ENCODE measurements around the gene MTHFSD. TPM values are rescaled to one million over a fixed set of nuclear protein-coding genes. Genes with fewer than 3 reads are reported as not detected.

The MTHFSD gene
- total RNA-seq, 1 donor from 2014 or later = 16.1 TPM

DNA sequence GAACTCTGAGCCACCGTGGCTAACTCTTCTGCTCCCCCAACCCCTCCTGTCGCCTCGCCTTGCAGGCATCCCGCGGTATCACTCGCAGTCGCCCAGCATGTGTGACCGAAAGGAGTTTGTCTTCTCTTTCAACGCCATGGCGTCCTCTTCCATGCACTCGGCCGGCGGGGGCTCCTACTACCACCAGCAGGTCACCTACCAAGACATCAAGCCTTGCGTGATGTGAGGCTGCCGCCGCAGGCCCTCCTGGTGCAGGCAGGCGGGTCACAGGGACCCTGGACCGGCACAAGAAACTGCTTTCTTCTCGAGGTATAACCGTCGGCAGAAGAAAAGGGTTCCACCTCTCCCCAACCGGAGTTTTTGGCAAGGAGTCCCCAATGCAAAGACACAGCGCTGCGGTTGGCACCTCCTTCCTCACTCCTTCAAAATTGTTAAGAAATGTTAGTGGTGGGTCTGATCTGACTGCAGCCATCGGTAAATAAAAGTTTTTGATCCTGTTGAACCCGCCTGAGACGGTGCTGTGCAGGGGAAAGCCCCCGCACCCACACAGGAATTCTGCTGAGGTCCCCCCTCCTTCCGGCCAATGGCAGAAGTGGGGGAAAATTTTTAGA is 42.1 kb downstream of the MTHFSD start:
- DNase-seq = no peak

DNA sequence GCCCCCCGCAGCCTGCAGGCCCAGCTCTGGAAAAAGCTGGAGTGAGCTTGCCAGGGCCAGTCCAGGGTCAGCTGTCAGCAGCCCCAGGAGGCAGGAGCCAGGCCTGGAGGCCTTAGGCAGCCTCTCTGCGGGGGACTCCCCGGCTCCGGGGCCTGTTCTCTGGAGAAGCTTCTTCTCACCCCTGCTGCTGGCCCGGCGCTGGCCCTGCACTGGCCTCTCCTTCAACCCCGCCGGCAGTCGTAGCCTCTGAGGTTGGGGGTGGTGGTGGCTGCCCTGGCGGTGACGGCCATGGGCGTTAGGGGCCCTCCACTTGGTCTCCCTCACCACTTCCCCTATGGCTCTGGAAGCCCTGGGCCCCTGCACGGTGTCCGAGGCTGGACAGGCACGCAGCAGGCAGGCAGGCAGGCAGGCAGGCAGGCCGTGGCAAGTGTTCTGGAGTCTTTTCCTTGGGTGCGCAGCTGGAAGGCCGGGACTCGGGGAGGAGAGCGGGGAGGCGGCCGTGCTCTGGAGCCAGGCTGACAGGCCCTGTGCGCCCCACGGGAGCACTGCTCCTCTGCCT is 42.7 kb downstream of the MTHFSD start:
- no peak for DNase-seq

DNA sequence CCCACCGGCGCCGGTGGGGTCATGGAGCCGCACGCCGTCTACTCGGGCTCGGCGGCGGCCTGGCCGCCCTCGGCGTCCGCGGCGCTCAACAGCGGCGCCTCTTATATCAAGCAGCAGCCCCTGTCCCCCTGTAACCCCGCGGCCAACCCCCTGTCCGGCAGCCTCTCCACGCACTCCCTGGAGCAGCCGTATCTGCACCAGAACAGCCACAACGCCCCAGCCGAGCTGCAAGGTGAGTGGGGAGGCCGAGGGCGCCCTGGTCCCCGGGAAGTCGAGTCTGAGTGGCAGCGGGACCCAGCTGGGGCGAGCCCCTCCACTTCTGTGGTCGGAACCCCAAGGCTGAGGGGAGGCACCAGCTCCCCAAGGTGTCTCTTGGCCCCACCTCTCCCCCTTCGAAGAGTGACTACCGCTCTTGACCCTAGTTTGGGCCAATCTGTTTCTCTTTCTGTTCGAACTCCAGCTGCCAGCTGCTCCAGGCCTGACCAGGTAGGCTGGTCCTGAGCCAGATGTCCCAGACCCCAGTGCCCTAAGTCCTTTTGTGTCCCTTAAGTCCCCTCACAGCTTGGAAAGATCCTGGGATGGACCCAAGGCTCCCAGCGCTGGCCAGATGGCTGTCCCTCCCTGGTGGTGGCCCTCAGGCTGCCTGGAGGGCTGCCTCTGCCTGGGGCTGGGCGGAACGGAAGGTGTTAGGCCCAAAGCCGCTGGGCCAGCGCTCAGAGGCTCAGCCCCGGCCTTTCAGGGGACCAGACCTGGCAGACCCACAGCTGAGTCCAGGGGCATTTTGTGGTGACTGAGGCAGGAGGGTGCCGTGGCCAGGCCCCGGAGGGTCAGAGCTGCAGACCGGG is 43.5 kb downstream of the MTHFSD start:
- no peak for DNase-seq

DNA sequence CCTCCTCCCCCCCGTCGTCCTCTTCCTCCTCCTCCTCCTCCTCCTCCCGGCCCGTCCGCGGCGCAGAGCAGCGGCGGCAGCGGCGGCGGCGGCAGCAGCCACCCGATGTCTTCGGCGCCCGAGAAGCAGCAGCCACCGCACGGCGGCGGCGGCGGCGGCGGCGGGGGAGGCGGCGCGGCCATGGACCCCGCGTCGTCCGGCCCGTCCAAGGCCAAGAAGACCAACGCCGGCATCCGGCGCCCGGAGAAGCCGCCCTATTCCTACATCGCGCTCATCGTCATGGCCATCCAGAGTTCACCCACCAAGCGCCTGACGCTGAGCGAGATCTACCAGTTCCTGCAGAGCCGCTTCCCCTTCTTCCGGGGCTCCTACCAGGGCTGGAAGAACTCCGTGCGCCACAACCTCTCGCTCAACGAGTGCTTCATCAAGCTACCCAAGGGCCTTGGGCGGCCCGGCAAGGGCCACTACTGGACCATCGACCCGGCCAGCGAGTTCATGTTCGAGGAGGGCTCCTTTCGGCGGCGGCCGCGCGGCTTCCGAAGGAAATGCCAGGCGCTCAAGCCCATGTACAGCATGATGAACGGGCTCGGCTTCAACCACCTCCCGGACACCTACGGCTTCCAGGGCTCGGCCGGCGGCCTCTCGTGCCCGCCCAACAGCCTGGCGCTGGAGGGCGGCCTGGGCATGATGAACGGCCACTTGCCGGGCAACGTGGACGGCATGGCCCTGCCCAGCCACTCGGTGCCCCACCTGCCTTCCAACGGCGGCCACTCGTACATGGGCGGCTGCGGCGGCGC is 44.4 kb downstream of the MTHFSD start, which contains the start of gene FOXF1:
Gene FOXF1, plus strand, starts transcription at position 63 of the 797 bp plus-strand sequence. Its CDS starts 43 bp downstream, at position 106.
- no peak for DNase-seq

DNA sequence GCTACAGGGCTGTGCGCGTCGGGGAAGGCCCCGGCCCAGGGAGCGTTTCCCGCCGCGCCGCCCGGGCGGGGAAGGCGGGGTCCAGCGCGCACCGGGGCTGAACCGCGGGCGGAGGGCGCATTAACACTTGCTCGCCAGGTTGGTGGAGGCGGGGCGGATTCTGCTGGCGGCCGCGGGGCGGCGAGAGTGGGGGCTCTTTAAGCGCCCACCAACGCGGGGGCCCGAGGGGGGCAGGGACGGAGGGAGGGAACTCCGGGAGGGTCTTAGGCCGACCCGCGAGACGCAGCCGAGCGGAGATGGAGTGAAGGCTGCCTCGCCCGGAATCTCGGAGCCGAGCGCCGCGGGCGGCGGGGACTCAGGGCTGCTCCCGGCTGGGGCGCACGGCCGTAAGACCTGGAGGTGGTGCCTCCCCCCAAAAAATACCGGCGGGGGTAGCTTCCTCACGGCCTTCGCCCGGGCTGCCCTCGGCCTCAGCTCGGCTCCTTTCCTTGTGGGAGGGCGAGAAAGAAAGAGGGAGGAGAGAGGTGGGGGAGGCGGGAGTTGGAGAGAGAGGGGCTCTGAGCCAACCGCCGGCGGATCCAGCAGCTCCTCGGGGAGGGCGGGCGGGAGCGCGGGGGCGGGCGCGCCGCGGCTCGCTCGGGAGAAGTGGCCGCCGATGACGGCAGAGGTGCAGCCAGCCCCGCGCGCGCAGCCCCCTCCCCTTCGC is 45.1 kb downstream of the MTHFSD start:
- no peak for DNase-seq

DNA sequence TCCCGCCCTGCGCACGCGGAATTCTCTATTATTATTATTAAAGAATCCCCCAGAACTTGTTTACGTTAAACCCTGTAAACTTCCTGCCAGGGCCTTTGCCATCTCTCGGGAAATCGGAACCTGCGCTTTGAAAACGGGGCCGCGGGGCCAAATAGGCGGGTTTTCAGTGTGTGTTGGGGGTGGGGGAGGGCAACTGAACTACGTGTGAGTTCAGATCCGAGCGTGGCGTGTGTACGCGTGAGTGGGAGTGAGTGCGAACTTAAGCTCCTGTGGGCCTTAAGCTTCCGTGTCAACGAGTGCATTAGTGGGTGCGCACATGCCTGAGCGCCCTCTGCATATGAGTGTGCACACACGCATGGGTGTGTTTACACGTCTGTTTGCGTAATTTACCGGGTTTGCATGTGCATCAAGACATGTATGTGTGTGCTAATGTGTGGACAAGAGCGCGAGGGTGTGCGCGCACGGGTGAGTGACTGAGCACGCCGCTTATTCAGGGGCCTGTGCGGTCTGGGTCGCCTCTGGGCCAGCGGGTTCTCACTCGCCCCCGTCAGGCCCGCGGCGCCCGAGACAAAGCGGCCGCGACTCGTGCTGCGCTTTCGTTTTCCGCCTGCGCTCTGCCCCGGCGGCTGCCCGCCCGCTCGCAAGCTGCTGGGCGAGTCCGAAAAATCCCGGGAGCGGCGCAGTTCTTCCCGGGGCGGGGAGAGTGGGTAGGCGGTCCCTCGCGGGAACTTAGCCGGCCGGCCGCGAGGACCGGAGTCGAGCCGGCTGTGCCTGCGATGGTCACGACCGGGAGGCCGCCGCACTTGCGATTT is 45.9 kb downstream of the MTHFSD start:
- DNase-seq = no peak

DNA sequence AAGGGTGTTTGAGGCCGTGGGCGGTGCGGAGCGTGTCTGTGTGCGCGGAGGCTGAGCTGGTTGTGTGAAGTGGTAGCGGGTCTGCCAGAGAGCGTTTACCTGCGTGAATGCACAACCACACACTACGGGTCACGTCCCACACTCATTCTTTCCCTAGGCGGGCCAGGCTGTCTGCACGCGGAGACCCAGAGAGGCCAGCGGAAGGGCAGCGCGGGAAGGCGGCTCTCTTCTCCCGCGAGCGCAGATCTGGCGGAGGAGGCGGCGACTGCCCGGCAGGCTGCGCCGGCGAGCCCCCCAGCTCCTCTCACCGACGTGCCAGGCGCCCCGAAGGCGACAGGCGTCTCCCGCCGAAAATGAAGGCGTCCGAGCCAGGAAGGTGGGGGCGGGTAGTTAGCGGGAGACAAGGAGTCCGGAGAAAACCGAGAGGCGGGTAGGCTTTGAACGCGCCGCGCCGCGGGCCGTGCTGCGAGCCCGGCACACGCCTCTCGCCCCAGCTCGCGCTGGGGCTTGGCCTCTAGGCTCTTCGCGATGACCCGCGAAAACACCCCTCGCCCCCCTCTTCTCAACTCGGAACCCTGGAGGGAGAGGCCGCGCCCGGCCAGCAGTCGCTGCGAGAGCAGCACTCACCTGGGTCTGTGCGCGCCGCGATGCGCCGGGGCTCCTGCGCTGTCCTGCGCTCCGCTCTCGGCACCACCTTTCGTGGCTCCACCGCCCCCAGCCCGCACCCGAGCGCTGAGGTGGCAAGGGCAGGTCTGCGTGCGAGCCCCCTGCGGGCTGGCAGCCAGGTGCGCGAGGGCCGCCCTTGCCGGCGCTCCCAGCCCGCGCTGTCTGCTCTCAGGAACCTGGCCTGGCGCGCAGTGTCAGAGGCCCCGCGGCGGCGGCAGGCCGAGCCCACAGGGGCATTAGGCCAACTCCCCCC is 46.7 kb downstream of the MTHFSD start:
- DNase-seq = no peak

DNA sequence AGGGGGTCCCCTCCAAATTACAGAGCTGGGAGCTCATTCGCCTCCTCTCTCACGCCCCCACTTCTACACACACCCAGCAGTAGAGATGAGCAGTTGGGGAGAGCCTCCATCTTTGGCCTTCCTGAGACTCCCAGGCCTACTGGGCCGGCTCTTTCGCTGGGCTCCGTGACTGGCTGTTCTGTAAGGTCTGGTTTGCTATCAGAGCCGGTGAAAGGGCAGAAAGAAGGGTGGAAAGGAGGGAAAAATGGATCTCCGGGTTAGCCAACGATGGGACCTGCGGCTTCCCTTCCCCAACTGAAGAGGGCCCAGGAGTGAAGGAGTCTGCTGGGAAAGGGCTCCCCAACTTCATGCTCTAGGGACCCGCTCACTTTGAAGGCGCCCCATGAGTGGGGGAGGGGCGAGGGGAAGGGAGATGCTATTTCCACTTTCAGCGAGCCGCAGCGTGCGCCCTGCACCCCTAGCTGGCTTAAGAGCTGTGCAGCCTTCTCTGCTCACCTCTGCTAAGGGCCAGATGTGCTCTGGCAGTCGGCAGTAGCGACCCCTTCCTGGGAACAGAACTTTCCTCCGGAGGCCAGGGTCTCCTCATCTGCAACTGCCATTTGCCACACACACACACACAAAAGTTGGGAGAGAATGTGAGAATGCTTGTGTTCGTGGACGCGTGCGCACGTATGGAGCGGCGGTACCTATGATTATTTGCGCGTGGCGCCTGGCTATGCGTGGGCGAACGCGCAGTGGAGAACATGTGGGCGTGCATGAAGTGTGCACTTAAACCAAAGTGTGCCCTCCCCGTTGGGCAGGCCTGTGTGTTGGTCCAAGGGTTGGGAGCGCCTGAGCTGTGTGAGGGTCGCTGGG is 47.6 kb downstream of the MTHFSD start:
- DNase-seq = no peak

DNA sequence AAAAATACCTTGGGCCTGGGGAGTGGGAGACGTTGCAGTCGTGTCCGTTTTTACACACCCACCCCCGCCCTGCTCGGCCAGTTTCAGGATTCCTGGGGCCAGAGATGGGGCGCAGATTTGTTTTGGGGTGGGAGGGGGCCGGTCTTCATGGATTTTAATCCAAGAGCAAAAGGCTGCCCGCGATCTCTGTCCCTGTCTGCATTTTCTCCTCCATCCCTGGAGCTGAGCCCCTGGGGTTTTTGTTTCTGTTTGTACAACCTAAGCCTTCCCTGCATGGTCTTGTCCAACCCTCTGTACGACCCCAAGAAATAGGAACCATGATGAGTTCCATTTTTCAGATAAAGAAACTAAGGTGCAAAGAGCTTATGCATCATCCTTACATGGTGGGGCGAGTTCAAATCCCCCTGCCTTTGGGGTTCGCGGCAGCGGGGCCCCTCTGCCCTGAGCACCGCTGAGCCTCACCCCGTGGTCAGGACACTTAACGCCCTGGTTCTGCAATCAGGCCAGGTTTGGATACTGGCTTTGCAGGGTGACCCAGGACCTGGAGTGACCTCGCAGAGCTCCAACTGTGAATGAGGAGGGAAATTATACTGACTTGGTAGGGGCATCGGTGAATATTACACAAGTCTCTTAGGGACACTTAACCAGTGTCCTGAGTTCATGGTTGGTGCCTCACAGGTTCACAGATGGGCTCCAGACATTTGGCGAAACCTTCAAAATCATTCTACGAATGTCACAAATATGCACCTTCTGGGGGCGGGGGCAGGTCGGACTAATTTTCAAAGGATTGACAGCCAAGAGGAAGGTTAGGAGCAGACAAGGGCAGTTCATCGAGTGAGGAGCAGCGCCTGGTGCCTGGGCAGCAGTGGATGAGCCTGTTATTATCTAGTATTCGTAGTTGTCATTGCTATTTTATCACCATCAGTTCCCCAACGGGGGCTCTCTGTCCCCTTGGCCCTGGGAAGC is 48.9 kb downstream of the MTHFSD start:
- no peak for DNase-seq

DNA sequence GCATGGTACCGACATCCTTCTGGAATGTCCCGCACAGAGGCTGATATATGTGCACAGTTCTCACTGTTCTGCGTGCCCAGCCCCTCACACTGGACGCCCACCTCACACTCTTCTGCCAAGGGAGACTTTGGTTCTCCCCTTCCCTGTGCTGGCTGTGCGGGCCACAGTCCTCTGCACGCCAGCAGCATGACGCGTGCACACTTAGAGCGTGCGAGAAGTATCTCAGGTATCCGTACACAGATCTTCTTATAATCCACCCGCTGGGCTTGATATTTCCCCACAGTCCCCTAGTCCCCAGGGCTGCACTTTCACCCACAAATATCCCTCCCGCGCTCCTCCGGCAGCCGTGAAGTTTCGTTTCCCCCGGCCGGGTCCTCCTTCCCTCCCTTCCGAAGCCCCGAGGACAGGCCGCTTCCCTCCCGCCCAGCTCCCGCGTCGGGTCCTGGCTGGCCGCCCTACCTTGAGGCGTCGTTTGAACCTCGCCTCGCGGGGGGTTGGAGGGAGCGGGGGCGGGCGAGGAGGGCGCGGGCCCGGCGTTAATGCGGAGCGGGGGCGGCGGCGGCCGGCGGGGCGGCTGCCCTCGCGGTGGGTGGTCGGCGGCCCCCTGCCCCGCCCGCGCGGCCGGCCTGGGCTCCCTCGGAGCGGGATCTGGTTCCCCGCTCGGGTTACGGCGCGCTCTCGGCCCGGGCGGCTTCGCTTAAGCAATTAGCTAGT is 49.7 kb downstream of the MTHFSD start:
- no peak for DNase-seq

DNA sequence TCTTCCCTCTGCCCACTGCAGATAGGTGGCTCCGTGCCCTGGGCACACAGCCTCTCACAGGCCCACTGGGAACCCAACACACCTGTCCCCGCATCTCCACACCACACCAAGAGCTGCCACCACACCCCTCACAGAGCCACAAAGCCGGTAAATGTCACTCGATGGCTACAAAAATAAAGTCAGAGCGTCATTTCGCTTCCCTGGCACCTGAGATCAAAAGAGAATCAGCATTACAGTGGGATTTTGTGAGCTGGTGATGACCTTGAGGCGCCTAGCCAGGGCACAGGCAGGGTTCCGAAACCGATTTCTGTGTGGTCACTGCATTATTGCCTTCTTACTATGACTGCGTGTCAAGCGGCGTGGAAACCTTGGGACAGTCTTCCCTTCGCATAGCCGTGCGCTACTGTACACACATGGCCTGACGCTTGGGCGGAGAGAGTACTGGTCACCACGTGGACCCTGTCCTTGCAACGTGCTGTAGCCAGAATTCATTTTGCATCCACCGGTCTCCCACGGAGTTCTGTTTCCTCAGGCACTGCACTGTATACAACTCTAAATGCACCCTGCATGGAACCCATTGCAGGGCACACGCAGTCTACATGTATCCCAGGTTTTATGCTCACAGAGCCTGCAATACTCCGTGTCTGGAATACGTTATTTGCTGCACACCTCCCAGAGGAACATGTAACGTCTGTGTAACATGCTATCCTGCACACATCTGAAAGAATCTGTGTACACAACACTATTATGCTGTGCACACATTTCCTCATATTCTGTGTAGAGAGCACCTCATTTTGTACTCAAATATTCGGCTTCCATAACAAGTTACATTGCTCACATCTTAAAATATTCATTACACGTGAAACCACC is 50.5 kb downstream of the MTHFSD start:
- DNase-seq = no peak

DNA sequence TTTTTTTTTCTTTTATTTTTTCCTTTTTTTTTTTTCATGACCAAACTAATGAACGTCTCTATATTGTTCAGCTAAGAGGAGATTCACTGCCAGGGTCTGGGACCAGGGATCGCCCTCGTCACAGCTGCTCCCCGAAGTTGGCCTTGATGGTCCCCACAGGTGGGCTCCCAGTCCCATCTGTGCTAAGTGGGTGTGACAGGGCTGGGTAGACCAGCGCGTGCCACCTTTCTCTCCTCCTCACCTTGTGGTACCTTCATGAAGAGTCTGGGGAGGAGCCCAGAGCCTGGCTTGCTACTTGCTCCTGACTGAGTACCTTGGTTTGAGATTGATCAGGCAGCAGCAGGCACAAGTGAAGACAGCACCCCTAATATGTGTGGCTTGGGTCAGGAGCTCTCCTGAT is 51.2 kb downstream of the MTHFSD start:
- DNase-seq = no peak

DNA sequence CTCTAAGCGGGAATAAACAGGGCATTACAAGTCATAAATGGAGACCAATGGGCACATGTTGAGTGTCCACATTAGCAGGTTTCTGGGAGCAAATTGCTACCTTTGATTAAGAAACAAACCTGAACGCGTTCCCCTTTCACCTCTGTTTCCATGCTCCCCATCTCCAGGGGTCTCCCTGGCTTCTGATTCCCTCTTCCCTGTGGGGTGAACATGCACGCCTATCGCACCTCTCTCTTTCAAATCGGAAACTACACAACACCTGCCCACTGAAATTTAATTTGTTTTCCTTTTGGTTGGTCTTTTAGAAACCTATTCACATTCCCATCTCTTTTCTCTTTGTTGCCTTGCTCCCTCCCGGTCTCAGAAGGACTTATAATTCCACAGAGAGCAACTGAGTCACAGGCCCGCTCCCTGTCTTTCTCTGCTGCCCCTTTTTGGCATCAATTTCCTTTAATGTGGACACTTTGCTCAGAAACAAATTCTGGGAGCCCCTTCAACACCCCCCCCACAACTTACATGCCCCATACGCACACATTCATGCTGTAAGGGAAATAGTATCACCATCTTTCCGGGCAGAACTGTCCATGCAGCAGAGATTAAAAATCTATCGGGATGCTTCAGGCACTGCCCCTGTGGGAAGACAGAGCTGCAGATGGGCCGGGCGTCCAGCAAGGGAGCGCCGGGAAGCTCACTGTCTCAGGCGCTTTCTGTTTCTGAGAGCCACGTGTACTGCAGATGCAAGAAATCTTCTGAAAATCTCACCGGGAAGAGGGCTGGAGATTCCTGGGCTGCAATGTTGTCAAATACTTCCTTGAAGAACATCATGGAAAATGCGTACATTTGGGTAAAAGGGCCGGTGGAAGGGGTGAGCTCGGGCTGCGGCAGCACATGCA is 51.9 kb downstream of the MTHFSD start:
- DNase-seq = no peak

DNA sequence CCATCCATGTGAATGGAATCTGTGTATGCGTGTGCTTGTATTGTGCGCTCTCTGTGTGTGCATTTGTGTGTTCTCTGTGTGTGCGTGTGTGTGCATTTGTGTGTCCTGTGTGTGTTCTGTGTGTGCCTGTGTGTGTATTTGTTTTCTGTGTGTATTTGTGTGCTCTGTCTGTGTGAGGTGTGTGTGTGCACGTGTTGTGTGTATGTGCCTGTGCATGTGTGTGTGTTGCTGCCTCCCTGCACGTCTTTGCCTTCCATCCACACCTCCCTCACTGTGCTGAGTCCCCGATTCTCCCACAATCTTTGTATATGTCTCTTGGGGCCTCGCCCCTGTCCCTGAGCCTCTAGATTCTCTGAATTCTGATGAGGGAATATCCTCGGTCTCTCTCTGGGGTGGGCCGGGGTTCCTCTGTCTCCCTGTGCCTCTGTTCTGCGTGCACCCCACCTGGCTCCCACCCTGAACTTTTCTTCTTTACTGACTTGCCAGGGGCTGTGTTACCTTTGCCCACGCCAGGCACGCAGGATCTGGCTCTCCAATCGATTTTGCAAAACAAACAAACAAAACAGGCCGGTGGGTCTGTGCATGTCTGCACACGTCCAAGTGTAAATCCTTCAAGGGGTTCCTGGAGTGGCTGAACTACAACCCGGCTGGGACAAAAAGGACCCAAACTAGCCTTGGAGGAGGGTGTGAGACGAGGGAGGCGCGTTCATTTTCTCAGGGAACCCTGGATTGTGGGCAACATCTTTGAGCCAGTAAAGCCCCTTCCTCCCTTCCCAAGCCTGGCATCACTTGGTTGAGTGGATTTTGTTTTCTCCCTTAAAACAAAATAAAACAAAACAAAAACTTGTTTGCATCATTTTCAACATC is 52.8 kb downstream of the MTHFSD start:
- no peak for DNase-seq

Measured in skin of body (tissue), 2 donors.